CD4-positive, alpha-beta T cell treated with Interleukin-1 beta for 1 hour (primary cell): Measurements from ENCODE around the gene SNX13.

ENCODE experiments used
- DNase-seq, 2 donors: peaks; one replicate each; pipeline ENCODE4 v3.0.0-alpha.2; 2020 to 2022

The SNX13 gene, protein sequence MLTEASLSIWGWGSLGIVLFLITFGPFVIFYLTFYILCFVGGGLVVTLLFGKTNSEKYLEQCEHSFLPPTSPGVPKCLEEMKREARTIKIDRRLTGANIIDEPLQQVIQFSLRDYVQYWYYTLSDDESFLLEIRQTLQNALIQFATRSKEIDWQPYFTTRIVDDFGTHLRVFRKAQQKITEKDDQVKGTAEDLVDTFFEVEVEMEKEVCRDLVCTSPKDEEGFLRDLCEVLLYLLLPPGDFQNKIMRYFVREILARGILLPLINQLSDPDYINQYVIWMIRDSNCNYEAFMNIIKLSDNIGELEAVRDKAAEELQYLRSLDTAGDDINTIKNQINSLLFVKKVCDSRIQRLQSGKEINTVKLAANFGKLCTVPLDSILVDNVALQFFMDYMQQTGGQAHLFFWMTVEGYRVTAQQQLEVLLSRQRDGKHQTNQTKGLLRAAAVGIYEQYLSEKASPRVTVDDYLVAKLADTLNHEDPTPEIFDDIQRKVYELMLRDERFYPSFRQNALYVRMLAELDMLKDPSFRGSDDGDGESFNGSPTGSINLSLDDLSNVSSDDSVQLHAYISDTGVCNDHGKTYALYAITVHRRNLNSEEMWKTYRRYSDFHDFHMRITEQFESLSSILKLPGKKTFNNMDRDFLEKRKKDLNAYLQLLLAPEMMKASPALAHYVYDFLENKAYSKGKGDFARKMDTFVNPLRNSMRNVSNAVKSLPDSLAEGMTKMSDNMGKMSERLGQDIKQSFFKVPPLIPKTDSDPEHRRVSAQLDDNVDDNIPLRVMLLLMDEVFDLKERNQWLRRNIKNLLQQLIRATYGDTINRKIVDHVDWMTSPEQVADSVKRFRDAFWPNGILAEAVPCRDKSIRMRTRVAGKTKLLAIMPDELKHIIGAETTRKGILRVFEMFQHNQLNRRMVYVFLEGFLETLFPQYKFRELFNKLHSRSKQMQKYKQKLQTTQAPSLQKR

DNA sequence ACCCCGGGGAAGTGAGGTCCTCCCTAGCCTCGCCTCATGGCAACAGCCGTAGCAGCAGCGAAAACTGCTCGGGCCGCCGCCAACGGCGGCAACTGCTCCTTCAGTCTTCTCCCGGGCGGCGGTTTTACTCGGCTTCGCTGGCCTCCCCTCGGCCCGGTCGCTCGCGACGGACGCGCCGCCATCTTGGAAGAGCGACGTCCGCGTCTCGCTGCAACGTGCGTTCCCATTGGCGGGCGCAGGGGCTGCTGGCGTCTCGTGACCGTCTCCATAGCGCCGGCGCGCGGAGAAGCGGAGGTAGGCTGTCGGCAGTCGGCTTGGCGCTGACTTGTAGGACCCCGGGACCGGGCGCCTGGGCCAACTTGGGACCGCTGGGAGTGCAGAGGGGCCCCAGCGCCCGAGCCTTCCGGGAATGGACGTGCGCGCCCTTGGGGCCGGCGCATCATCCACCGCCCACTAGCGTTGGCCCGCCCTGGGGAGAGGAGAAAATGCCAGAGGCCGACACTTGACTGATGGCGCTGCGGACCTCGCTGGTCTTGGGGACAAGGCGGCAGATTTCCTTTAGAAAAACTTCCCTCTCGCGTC is at the start of gene SNX13:
Gene SNX13, minus strand, starts transcription at position 193 of the 582 bp plus-strand sequence. CDS start 199 bp downstream, outside the sequence.
- peak; percentile 89 to 91 for DNase-seq

DNA sequence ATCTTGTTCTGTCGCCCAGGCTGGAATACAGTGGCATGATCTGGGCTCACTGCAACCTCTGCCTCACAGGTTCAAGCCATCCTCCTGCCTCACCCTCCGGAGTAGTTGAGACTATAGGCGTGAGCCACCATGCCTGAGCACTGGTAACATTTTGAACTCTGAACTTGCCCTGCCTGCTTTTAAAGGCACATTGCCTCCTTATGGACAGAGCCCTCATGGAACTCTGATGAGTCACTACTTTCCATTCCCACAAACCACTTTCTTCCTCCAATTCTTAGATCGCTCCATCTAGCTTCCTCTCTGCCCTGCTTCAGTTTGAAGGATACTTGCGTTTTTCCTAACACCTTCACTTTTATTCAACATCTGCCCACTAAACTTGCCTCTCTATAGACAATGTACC is 49.3 kb upstream of the SNX13 start:
- no peak for DNase-seq

GRCh38 chr7:17988858-17989257 is 48.6 kb upstream of the SNX13 start:
- DNase-seq: no peak

- DNase-seq: no peak
Observed at GRCh38 chr7:17988141-17988540, 47.8 kb upstream of the SNX13 start.

DNA sequence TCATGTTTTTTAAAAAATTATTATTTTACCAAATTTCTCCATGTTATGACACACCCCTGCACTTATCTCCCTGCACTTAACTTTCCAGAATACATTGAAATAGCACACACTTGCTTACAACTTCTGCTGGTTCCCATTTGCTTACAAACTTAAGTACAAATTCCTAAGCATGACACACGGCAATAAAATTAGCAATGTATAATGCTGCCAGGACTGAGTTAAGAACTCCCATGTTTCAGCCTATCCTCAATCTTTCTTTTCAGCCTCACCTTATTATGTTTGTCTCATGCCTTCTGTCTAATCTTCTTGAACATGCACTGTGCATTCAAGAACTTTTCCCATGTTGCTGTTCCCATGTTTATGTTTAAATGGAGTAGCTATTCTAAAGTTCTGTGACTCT is 46.6 kb upstream of the SNX13 start:
- DNase-seq: no peak

DNA sequence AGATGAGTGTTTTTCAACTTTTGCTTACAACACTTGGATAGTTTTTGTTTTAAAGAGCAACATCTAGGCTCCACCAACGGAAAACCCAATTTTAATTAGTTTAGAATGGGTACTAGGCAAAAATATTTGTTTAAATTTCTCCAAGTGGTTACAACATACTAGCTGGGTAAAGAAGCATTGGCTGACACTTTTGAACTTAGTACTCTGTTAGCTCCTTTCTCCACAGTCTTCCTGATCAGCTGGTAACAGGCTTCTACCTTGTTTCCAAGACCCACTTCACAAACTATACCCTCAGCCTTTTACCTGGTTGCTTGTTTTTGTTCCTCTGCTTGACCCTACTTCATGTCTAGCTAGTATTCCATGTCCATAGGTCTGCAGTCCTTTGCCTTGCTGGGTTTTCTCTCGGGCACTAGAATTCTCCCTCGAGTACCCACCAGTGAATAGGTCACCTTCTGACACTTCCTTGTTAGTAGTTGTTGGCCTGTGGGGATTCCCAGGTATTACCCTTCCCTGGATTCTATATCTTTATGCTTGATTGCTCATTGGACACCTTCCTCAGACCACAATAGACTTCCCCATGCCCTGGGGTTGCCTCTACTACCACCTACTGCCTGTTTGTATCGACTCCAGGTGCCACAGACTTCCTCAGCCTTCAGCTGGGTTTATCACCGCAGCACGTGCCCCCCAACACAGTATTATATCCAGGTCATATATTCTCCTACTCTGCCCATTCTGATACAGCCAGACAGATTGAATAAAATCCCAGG is 45.4 kb upstream of the SNX13 start:
- no peak for DNase-seq

- no peak for DNase-seq
Observed at GRCh38 chr7:17984288-17984687, 44.0 kb upstream of the SNX13 start.

DNA sequence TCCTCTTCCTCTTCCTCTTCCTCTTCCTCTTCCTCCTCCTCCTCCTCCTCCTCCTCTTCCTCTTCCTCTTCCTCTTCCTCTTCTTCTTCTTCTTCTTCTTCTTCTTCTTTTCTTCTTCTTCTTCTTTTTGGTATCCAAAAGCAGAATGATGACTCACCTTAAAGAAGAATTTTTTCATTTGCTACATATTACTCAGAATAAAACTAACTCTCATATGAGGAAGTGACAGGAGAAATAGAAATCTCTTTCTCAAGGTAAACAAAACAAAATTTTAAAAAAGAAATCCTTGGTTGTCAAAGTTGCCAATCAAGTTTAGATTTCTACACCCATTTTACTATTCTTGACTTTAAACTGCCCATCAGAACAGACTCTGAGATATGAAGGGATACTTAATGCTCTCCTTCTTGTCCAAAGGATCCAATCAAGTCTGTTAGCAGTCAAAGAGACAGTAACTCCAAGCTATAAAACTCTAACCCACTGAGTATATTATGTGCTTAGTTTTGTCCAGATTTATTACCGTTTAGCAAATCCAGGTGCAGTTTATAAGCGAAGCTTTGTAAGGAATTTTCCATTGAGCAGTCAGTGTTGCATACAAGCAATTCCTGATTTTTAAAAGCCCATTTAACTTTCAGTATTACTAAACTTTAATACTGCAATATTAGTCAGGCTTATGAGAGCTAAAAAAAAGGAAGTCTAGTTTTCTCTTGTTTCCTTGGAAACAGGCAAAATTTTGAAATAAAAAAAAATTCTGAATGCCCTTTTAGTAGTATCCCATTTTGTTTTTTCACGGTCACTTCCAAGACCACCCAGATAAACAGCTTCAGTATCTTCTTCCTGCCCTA is 43.1 kb upstream of the SNX13 start:
- DNase-seq: no peak

DNA sequence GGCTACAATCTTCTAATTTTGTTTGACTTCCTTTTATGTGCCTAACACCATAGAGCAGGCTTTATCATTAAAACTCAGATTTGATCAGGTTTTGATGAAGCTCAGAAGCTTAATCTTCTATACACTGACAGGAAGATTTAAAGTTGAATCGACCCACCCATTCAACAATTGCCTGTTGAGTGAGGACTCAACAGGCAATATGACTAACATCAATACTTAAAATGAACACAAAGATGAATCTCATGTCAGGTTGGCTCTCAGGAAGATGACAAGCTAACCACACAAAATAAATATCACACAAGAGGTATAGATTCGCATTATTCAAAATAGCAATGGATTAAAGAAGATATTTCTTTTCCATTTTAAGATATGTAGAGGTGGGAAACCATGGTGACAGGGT is 36.7 kb upstream of the SNX13 start:
- DNase-seq: no peak

GRCh38 chr7:17971411-17971810 is 31.1 kb upstream of the SNX13 start:
- no peak for DNase-seq

- DNase-seq: no peak
Observed at GRCh38 chr7:17968791-17969715, 28.8 kb upstream of the SNX13 start.

GRCh38 chr7:17966706-17967105 is 26.4 kb upstream of the SNX13 start:
- no peak for DNase-seq

DNA sequence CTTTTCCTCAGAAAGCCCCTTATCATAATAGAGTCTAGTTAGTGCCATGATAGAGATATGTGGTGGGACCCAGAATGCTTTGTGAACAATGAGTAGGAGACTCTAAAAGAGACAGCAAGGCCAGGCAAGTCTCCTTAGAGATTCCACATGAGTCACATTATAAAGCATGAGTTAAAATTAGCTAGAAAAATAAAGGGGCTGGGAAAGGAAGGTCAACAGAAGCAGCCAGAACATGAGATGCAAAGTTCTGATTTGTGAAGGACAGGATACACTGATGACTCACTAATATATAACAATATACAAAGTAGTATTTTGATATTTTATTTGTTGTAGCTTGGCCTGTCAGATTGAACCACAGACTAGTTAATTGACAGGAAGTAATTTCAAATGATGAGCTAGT is 25.3 kb upstream of the SNX13 start:
- DNase-seq: no peak

DNA sequence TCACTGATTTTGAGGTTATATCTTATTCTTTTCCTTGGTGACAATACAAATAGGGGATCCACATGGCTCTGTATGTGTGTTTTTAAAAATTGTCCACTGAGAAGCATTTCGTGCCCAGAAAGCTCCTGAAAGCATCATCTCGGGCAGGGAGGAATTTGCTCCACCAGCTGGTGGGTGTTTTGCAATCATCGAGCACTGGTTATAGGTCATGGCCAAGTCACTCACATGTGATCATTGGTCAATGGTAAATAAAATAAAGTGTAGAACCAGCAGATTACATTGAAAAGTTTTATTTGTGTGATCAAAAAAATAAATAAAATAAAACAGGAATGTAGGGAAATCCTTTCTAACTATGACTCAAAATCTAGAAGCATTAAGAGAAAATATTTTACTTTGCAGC is 23.0 kb upstream of the SNX13 start:
- DNase-seq: no peak

- DNase-seq: no peak
Observed at GRCh38 chr7:17962652-17963051, 22.4 kb upstream of the SNX13 start.

GRCh38 chr7:17957871-17958270 is 17.6 kb upstream of the SNX13 start:
- no peak for DNase-seq

- no peak for DNase-seq
Observed at GRCh38 chr7:17952387-17952786, 12.1 kb upstream of the SNX13 start.

GRCh38 chr7:17951742-17952254 is 11.5 kb upstream of the SNX13 start:
- DNase-seq: no peak

DNA sequence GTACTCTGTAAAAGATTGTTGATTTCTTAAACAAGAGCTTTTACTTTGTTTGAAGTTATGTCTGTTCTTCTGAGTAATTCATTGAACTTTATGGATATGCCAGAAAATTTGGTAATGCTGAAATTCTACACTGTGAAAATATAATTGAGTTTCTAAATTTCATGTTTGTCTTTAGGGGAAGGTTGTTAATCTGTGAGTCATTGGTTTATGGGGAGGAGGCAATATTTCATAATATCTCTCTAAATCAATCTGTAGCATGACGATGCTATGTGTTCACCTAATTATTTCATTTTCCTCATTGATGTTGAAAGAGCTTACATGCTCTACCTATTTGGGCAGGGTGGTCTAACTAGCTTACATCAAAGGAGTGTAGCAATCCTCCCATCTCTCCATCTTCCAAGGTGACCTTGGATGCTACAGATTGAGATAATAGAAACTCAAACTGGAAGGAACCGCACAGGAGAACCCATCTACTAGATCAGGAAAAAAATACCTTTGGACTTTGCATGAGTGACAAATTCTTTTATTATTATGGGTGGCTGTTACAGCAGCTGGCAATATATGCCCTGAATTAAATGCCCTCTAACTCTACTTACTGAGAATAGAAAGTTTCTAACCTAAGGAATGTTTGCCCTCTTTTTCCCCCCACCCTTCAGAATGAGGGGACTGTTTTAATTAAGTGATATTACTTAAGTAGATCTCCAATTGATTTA is 8.4 kb upstream of the SNX13 start:
- no peak for DNase-seq

DNA sequence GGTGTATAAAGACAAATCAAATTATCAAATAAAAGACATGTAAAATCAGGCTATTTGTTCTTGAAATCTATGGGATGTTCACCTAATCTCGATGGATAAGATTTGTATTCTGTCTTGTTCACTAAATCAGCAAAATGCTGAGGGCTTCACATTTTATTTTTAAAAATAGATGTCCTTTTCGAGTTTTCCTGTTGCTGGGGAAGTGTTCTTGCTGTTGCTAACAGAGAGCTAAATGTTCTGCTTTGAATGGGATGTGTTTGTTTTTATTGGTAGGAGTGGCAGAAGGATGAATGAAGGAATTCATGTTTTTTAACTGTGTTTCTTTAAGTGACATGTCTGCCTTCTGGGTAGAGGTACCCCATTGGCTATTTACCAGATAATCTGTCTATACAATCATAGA is 7.3 kb upstream of the SNX13 start:
- DNase-seq: no peak
